Activated CD8-positive, alpha-beta memory T cell treated with anti-CD3 and anti-CD28 coated beads for 48 hours (primary cell): ENCODE measurements around the gene HTRA3.

Experiments
- DNase-seq, 3 experiments: peaks; one replicate each; pipeline ENCODE4 v3.0.0-alpha.2; 2020; ENCODE audit warnings: low read depth in 2 of 3, low spot score in 2 of 3

Gene HTRA3

DNA sequence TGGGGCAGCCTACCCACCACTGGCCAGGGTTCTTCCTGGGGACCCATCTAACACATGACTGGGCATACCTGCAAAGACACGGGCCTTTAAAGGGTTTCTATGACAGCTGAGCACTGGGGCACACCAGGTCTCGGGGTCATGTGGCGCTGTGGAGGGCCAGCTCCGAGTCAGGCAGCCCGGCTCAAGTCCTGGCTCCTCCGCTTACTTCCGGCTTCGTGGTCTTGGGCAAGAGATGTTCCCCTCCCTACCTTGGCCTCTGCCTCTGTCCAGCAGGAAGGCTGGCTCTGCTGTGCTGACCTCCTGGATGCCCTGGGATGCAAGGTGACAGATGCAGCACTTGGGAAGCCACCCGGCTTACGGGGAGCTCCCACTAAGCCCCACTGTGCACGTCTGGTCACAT is 37.6 kb downstream of the HTRA3 start:
- no peak for DNase-seq

DNA sequence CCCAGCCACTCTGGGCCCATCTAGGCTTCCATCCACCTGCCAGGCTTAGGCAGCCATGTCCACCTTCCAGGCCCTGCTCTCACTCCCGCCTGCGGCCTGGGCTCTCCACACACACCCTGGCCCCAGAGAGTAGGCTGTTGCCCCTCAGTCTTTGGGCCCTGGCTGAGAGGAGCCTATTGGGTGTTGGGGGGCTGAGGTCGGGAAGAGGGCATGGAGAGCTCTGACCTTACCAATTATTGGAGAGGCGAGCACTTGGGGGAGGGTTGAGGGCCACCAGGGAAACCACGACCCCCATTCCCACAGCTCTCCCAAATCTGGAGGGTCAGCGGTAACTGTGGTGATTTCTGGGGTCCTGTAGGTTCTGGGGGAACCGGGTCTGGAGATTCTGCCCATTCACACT is 38.2 kb downstream of the HTRA3 start:
- no peak for DNase-seq

DNA sequence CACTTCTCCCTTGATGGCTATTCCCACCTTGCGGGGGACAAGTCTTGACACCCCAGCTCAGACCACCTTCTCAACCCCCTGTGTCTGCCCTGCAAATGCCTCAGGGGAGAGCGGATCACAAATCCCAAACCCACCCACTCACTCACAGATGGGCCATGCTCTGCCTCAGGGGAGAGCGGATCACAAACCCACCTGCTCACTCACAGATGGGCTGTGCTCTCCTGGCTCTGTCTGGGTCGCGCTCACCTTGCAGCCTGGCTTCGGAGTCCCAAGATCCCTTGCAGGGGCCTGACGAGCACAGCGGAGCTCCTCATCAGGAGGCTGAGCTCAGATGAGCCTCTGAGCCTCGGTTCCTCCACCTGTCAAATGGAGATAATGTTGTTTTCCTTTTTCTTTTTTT is 38.6 kb downstream of the HTRA3 start:
- DNase-seq, result no peak

DNA sequence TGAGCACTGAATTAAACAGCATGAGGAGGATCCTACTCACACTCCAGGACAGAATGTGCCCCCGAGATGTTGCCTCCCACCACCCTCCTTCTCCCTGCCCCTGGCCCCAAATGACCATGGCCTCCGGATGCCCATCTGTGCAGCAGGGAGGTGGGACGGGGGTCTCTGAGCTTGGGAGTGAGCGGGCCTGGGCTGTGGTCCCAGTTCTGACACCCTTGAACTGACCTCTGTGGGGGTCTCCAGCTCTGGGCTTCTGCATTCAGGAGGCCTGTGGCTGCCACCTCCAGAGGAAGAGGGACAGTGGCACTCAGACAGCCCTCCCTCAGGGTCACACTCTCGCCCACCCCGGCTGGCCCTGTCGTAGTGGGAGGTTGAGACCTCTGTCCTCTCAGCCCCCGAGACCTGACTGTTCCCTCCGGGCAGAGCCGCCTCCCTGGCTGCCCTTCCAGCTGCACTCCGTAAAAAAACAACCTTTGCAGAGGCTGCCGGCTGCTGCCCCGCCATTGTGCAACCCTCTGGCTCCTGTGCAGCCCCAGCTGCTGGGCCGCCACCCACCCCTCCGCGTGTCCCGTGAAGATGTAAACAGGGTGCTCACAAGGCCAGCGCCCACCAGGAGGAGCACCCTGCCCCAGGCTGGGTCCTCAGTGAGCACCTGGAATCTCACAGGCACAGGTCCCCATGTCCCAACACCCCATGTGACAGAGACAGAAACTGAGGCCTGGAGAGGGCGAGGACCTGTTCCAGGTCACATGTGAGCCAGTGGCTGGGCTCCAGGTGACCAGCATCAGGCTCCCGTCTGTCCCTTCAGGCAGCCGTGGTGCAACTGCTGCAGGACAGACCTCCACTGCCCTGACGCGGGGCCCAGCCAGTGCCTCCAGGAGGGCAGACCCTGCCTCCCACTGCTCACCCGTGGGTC is 39.6 kb downstream of the HTRA3 start:
- DNase-seq, result no peak

DNA sequence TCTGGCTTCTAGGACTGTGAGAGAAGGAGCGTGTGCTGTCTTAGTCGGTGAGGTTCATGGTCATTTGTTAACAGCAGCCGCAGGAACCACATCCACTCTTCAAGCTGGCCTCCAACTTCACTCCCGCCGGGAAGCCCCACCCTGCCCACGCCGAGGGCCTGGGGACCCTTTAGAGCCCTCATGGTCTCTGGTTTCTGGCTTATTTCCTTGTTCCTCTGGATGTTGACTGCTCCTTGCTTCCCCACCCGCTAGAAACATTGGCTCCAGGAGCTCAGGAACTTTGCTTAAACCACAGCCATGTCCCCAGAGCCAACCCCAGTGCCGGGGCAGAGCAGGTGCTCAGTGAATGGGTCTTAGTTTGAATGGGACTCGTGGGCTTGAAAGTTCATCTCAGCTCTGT is 40.8 kb downstream of the HTRA3 start:
- no peak for DNase-seq

GRCh38 chr4:8311101-8312068 is 41.8 kb downstream of the HTRA3 start:
- no peak for DNase-seq

DNA sequence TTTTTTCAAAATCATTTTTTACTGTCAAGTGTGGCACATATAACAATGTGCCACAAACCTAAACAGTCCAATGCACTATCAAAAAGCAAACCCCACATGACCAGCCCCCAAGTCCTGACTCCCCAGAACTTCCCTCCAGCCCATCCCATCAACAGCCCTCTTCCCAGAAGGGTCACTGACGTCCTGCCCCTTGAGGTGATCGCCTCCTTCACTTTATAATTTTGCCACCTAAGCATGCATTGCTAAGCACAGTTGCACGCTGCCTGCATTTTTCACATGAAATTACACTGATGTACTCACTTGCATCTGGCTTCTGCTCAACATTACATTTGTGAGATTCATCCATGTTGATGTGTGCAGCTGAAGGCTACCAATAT is 42.5 kb downstream of the HTRA3 start:
- DNase-seq, result no peak

DNA sequence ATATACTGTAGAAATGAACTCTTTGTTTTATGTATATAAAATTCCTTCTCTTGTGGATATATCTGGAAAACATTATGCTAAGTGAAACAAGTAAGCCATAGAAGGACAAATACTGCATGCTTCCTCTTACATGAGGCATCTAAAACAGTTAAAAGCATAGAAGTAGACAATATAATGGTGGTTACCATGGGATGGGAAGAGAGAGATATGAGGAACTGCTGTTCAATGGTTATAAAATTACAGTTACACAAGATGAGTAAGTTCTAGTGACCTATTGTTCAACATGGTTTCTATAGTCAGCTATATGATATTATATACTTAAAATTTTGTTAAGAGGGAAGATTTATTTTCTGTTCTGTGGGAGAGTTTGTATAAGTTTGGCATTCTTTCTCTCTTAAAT is 43.4 kb downstream of the HTRA3 start:
- no peak for DNase-seq

- no peak for DNase-seq
Measured at GRCh38 chr4:8314691-8315255, 45.2 kb downstream of the HTRA3 start.

GRCh38 chr4:8315435-8316250 is 46.1 kb downstream of the HTRA3 start:
- DNase-seq, result no peak

GRCh38 chr4:8316251-8316771 is 46.8 kb downstream of the HTRA3 start:
- no peak for DNase-seq

- no peak for DNase-seq
Measured at GRCh38 chr4:8316911-8317351, 47.4 kb downstream of the HTRA3 start.

DNA sequence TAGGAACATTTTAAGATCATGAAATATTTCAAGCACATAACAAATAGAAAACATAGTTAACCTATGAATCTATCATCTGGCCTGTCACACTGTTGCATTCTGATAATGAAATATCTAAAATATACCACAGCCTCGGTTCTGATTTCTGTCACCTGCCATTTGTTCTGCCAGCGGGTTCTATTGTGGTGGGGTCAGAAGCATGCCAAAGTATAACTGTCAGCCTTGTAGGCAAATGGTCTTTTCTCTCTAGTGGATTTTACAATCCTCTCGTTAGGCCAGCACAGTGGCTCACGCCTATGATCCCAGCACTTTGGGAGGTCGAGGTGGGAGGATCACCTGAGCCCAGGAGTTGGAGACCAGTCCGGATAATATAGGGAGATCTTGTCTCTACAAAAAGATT is 47.9 kb downstream of the HTRA3 start:
- no peak for DNase-seq

DNA sequence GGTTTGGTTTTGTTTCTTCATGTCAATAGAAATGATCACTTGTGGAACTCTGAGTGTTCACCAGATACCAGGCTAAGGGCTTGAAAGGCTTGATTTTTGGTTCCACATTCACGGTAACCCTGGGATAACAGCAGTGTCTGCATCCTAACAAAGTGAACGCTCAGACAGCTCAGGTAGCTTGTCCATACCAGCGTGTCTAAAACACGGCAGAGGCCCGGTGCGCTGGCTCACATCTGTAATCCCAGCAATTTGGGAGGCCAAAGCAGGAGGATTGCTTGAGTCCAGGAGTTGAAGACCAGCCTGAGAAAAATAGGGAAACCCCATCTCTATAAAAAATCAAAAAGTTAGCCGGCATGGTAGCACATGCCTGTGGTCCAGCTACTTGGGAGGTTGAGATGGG is 49.0 kb downstream of the HTRA3 start:
- DNase-seq, result no peak

DNA sequence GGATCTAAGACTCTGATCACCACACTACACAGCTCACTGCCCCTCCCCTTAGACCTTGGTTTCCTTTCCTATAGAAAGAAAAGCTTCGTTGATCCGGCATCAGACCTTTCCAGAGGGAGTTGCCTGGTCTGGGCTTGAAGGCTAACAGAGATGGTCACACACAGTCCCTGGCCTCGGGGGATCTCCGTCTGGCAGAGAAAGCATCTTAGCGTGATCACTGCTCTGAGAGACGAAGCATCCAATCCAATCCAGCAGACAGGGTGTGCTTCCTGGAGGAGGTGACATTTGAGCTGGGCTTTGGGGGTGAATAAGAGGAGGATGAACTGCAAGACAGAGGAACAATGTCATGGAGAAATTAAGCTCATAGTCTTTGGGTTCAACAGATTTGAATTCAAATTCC is 49.5 kb downstream of the HTRA3 start:
- no peak for DNase-seq

- DNase-seq, result no peak
Measured at GRCh38 chr4:8319731-8320385, 50.3 kb downstream of the HTRA3 start.

- DNase-seq, result no peak
Measured at GRCh38 chr4:8320386-8320750, 50.8 kb downstream of the HTRA3 start.

- no peak for DNase-seq
Measured at GRCh38 chr4:8321220-8321619, 51.7 kb downstream of the HTRA3 start.

DNA sequence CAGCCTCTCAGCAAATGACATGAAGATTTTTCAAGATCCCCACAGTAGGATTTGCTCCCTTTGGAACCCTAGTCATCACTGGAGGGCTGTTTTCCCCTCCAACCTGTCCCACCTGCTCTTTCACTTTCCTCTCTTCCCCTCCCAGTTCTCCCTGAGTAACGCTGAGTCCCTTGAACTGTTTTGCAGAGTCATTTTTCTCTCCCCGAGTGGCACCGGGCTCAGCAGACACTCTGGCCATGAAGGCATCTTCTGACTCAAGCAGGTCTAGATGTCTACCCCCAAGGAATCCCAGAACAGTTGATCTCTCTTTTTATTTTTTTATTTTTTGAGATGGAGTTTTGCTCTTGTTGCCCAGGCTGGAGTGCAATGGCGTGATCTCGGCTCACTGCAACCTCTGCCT is 52.2 kb downstream of the HTRA3 start:
- DNase-seq, result no peak
